ENCODE measurements around the gene WWC2.

- no peak for TF ChIP-seq CTCF (IDR thresholded peaks at IDR 0.05)
- TF ChIP-seq REST (IDR thresholded peaks at IDR 0.05; ENCODE audit: insufficient read depth in 1 of 2, low read depth in 2 of 2, low read length in 1 of 2), result no peak
- TF ChIP-seq POLR2AphosphoS5 (IDR thresholded peaks at IDR 0.05; ENCODE audit: low read depth, low read length), result no peak
Measured at GRCh38 chr4:183154701-183155391, 55.8 kb downstream of the WWC2 start.
